ENCODE data around the gene ATP2C1.

Gene ATP2C1

DNA sequence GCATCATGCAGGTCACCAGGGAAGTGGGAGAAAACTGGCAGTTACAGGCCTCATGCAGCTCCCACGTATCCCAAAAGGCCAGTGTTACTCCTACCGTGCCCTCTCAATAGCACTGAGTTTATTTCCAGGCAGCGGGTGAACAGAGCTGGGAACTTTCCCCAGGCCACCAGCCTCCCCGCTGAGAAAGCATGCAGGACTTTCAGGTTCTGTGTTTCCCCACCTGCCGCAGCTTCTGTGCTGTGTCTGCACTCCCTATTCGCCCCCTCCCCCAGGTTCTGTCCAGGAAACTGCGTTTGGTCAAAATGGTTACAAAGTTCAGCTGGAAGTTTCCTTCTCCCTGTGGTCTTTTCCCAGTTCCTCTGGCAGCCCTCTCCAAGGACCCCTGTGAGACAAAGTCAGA, 154.1 kb downstream of the ATP2C1 start:
- no peak overlapping the region for H3K4me3 ChIP-seq (ENCODE audit: insufficient read depth, low read depth, low read length, poor library complexity, severe bottlenecking)
- H3K36me3 ChIP-seq (ENCODE audit: control insufficient read depth, insufficient read depth, low read length): no peaks in the 10 kb centered on the region
- H3K4me1 ChIP-seq (ENCODE audit: control insufficient read depth, insufficient read depth, low read length, poor library complexity, severe bottlenecking): no peaks in the 10 kb centered on the region
- no peaks in the 10 kb centered on the region for H3K9me3 ChIP-seq (ENCODE audit: control insufficient read depth, low read length)
- no peak overlapping the region for H3K27ac ChIP-seq (ENCODE audit: insufficient read depth, low read length, poor library complexity, severe bottlenecking)
- no peaks in the 10 kb centered on the region for H3K27me3 ChIP-seq (replicated peaks; ENCODE audit: control insufficient read depth, insufficient read depth, low read length, poor library complexity, severe bottlenecking)
- DNase-seq: no peak

DNA sequence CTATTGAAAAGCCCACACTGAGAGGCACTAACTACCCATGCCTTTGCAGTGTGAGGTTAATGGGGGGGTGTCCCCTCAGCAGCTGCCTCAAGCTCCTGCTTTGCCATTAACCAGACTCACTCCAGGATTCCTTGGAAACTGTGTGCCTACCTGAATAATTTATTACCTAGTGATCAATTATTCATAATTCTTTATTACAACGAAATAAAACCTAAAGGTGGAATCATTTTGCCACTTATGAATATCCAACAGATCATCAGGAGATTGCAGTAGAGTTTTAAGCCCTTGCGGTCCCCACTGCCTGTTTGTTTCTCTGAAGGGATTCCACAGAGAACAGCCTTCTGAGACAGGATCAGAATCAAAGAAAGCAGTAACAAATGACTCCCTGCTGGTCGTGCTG, 156.1 kb downstream of the ATP2C1 start:
- Histone ChIP-seq H3K27ac (ENCODE audit: insufficient read depth, low read length, poor library complexity, severe bottlenecking) (no peak overlapping the region), H3K4me1 (ENCODE audit: control insufficient read depth, insufficient read depth, low read length, poor library complexity, severe bottlenecking) (no peaks in the 10 kb centered on the region), H3K27me3 (replicated peaks; ENCODE audit: control insufficient read depth, insufficient read depth, low read length, poor library complexity, severe bottlenecking) (no peaks in the 10 kb centered on the region), H3K36me3 (ENCODE audit: control insufficient read depth, insufficient read depth, low read length) (no peaks in the 10 kb centered on the region), H3K9me3 (ENCODE audit: control insufficient read depth, low read length) (no peaks in the 10 kb centered on the region), H3K4me3 (ENCODE audit: insufficient read depth, low read depth, low read length, poor library complexity, severe bottlenecking) (no peak overlapping the region)
- no peak for DNase-seq

DNA sequence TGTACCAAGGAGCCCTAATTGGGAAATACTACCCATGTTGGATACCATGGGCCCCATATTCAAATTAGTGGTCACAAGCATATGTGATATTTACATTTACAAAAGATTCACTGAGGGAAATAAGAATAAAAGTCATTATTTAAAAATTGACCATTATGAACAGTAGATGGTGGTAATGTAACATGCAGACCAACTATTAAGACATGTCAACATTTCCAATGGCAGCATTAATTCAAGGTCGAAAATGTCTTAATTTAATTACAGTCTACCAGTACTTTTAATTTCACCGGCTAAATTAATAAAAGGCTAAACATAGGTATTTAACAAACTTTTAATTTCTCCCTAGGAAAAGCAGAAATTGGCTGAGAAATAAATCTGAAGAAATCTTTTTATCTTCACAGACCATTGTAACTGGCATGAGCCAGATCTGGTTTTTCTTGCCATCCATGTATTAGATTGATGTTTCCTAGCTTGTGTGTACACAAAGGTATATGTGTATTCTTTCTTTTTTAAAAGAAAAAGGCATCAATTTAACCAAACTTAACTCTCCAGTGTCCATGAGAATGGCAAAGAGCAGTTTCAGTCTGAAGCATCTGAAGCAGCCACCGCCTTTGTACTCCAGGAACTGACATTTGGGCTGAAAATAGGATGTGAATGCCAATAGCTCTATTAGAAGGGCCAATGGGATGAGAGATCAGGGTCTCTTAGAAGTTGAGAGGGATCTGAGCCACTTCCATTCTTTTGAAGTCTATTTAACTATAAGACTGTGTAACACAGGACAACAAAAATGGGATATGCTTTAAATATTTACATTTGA, 159.4 kb downstream of the ATP2C1 start:
- H3K27me3 ChIP-seq (replicated peaks; ENCODE audit: control insufficient read depth, insufficient read depth, low read length, poor library complexity, severe bottlenecking): no peaks in the 10 kb centered on the region
- H3K9me3 ChIP-seq (ENCODE audit: control insufficient read depth, low read length): no peaks in the 10 kb centered on the region
- no peak overlapping the region for H3K27ac ChIP-seq (ENCODE audit: insufficient read depth, low read length, poor library complexity, severe bottlenecking)
- H3K36me3 ChIP-seq (ENCODE audit: control insufficient read depth, insufficient read depth, low read length): no peaks in the 10 kb centered on the region
- no peak for DNase-seq
- no peak overlapping the region for H3K4me3 ChIP-seq (ENCODE audit: insufficient read depth, low read depth, low read length, poor library complexity, severe bottlenecking)
- H3K4me1 ChIP-seq (ENCODE audit: control insufficient read depth, insufficient read depth, low read length, poor library complexity, severe bottlenecking): no peaks in the 10 kb centered on the region
